ENCODE measurements around the gene CLTB. TPM values are rescaled to one million over a fixed set of nuclear protein-coding genes. Genes with fewer than 3 reads are reported as not detected.

CLTB gene
- total and polyA plus RNA-seq, 2 of the 8 experiments (the other 6 are each of a cell fraction or from before 2014, with no cell fraction given): 25.9 to 34.9 TPM

GRCh38 chr5:176458904-176459561, 42.7 kb upstream of the CLTB start (continued):
- TF ChIP-seq, protein P1, sequence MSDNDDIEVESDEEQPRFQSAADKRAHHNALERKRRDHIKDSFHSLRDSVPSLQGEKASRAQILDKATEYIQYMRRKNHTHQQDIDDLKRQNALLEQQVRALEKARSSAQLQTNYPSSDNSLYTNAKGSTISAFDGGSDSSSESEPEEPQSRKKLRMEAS (IDR thresholded peaks at IDR 0.05): no peak
- no peak for TF ChIP-seq HDAC2 (IDR thresholded peaks at IDR 0.05; ENCODE audit: borderline replicate concordance in 1 of 2, low read depth in 2 of 2, low read length in 2 of 2)

Data from H1 (cell line).